Left cardiac atrium (tissue), 4 donors: ENCODE measurements around the gene SMYD3. TPM values are rescaled to one million over a fixed set of nuclear protein-coding genes. Genes with fewer than 3 reads are reported as not detected.
A peak's percentile ranks its signal among the peaks of the same experiment; 100 is the strongest.
"Not testable (repeated sequence)": the region's sequence is repeated elsewhere in the genome, so short reads cannot be mapped to it uniquely, and the experiment has no call there.

ENCODE experiments used
- ATAC-seq, 2 donors: fragments of 200-7000 bp; cut with Tn5 transposase; one replicate each; pipeline ENCODE4 v1.9.1; 2020; ENCODE audit warnings: mild to moderate bottlenecking in 2 of 2, moderate library complexity in 2 of 2
- DNase-seq: peaks from one replicate; pipeline ENCODE4 v3.0.0-alpha.2; 2020
- intact Hi-C, 2 donors: fragments of 100-400 bp; cut with DNase I; formaldehyde crosslinking; loops; one replicate each; pipeline versions ENCODE4 v1.14.1 to v1.15.1; 2022 to 2023
- total RNA-seq, 2 donors: library from RNA; stranded (reverse); fragmentation: NEBNext Ultra II Directional; extraction: Animal tissue kit (Norgen Biotek cat#: 25700); gene quantifications; one replicate each; pipeline ENCODE4 v1.2.1, GENCODE V29; 2021
- donor health status: DM: no; HTN: yes; CAD: no.
- donor health status: DM: no; HTN: yes; CAD: no; lungs with severe emphysema.
- donor health status: DM: yes; HTN: yes; CAD: no.
- donor health status: Dilated cardiomyopathy.

The SMYD3 gene
- total RNA-seq, 2 donors from 2014 or later = 6.5 to 11.9 TPM

DNA sequence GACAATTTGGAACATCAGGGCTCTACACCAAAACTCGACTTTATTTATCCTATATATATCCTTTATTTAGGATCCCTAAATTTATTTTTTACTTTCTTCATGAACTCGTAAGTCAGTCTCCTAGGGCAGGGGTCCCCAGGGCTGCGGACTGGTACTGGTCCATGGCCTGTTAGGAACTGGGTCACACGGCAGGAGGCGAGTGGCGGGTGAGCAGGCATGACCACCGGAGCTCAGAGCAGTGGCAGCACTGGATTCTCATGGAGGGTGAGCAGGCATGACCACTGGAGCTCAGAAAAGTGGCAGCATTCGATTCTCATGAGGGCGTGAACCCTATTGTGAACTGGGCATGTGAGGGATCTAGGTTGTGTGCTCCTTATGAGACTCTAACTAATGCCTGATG lies 427.0 kb downstream of the SMYD3 start:
- ATAC-seq = no peak
- intact Hi-C loops = no loop called here

GRCh38 chr1:246078888-246079252 lies 428.2 kb downstream of the SMYD3 start:
- no peak for ATAC-seq
- no peak for DNase-seq
- intact Hi-C loops = no loop called here

More for the DNA sequence above, 427.0 kb downstream of the SMYD3 start:
- no peak for DNase-seq

DNA sequence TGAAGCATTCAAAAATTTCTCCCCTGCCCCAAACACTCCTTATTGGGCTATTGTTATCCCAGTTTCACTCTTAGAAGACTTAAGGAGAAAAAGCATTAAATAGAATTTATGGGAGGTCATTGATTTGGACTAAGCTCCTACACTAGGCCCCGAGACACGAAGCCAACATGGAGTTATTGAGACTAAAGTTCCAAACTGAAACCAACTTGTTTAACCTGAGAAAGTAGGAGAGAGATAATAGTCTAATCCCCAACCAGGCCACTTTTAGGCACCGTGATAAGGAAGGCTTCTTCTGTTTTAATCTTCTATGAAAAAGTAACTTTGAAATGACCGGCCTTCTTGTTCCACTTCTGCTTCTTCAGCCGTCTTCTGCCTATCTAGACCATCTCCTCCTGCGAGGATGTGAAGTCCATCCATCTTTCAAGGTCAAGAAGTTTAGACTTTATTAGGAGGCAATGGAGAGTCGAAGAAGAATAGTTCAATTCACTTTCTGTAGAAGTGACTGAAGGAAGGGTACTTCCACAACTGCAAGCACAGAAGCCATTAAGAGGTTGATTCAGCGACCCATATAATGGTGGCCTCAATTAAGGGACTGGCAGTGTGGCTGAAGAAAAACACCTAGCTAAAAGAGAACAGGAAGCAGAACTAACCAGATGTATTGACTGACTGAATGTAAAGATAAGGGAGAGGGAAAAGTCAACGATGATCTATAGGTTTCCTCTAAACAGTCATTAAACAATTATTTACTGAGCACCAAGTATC lies 428.8 kb downstream of the SMYD3 start:
- intact Hi-C loops = no loop called here
- no peak for DNase-seq
- ATAC-seq = no peak

GRCh38 chr1:246077476-246077875 lies 429.6 kb downstream of the SMYD3 start:
- DNase-seq = no peak
- ATAC-seq = no peak
- intact Hi-C loops = no loop called here

- DNase-seq (no peak), ATAC-seq (no peak)
- intact Hi-C loops = no loop called here
Measured at GRCh38 chr1:246074421-246074820, 432.7 kb downstream of the SMYD3 start.

- no peak for ATAC-seq
- DNase-seq = no peak
- intact Hi-C loops = no loop called here
Measured at GRCh38 chr1:246072456-246072955, 434.6 kb downstream of the SMYD3 start.

GRCh38 chr1:246071981-246072380 lies 435.1 kb downstream of the SMYD3 start:
- intact Hi-C loops, ATAC-seq, DNase-seq: not testable (repeated sequence)

GRCh38 chr1:246071561-246071960 lies 435.5 kb downstream of the SMYD3 start:
- DNase-seq, ATAC-seq, intact Hi-C loops: not testable (repeated sequence)

- intact Hi-C loops = no loop called here
- DNase-seq (no peak), ATAC-seq (no peak)
Measured at GRCh38 chr1:246069581-246069980, 437.5 kb downstream of the SMYD3 start.

DNA sequence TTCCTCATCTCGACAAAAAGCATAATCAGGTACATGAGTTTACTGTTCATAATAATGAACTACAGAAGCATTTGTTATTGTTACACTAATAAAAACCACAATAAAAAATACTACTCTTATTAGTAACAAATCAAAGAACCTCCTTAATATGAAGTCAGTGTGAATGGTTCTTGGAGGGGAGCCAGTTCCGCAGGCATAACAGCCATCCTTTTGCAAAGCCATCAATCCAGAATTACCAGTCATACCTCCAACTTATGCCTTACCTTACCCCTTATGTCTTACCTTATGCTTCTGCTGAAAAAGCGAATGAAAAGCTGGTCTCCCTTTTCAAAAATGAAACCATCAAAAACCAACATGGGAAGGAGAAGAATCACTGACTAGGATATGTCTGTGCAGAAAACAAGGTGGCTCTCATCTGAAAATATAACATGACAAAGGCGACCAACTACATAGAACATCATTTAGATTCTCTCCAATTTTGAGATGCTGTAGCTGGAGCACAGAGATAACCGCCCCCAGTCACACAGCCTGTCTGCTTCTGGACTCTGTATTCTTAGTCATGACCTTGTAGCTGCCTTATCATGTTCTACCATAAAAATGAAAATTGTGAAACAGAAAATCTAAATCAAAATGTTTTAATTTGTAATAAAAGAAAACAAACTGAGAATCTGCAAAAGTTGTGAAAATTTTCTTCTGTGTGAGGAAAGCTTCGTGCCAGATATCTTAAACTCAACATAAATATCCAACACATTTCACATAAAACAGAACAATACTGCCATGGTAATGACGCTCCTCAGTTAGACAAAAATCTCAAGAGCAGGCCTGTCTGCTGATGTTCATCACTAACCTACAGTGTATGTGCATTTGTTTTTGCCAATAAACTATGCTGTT lies 438.2 kb downstream of the SMYD3 start:
- intact Hi-C loops = no loop called here
- ATAC-seq (no peak), DNase-seq (no peak)

- intact Hi-C loops = no loop called here
- ATAC-seq (no peak), DNase-seq (no peak)
Measured at GRCh38 chr1:246068217-246068512, 438.9 kb downstream of the SMYD3 start.

GRCh38 chr1:246067432-246068216 lies 439.5 kb downstream of the SMYD3 start:
- intact Hi-C loops = no loop called here
- ATAC-seq (no peak), DNase-seq (no peak)

- ATAC-seq (no peak), DNase-seq (no peak)
- intact Hi-C loops = no loop called here
Measured at GRCh38 chr1:246066573-246066972, 440.5 kb downstream of the SMYD3 start.

GRCh38 chr1:246065592-246065991 lies 441.5 kb downstream of the SMYD3 start:
- no peak for ATAC-seq
- intact Hi-C loops = no loop called here
- no peak for DNase-seq

- ATAC-seq (no peak), DNase-seq (no peak)
- intact Hi-C loops = no loop called here
Measured at GRCh38 chr1:246064891-246065290, 442.2 kb downstream of the SMYD3 start.

DNA sequence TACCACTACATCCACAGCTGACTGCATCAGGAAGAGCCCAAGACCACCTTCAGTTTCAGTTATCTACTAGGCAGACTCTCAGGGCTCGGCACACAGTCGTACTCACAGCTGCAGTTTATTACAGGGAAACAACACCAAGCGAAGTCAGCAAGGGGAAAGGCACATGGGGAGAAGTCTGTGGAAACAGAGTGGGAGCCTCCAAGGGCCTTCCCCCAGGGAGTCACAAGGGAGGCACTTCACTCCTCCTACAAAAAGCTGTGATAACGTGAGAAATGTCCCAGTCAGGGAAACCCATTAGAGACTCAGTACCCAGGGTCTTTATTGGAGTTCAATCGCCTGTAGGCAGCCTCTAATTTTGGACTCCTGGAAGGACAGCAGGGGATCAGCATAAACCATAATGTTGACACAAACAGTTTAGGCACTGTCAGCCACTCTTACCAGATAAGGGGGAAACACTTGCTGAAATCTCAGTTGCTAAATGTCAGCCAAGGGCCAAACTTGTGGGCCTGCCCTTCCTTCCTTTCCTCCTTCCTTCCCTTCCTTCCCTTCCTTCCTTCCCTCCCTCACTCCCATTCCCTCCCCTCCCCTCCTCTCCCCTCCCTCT lies 444.0 kb downstream of the SMYD3 start:
- peak in 1 of 2 donors; percentile 41 for ATAC-seq
- no peak for DNase-seq
- intact Hi-C loops = no loop called here

DNA sequence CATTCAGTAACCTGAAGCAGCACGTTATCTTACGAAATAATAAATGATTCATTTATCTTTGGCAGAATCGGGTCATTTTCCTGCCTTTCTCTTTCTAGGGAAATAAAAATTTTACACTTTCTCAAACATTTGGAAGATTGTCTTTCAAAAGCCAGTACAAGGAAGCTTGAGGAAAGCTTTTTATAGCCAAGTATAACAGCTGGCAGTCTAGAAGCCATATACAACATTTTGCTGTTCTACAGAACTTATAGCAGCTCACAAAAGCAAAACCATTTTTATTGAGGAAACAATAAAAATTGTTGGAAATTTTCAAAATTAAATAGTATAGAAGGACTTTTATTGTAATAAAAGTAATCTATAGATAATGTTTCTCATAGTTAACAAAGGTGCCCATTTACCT lies 448.6 kb downstream of the SMYD3 start:
- ATAC-seq = no peak
- DNase-seq = no peak
- intact Hi-C loops = no loop called here

- DNase-seq (no peak), ATAC-seq (no peak)
- intact Hi-C loops = no loop called here
Measured at GRCh38 chr1:246052603-246053002, 454.5 kb downstream of the SMYD3 start.

- intact Hi-C loops = no loop called here
- ATAC-seq = no peak
- DNase-seq = no peak
Measured at GRCh38 chr1:246051909-246052518, 455.1 kb downstream of the SMYD3 start.
